Rectal smooth muscle tissue (tissue), 1 donor: ENCODE measurements around the gene CDCA3.

Experiments used
- H3K27ac ChIP-seq: one replicate; pipeline ENCODE4 v1.7.0; 2013; ENCODE audit warnings: low read depth, low read length, inconsistent platforms
- H3K27me3 ChIP-seq: one replicate; pipeline ENCODE4 v1.7.0; 2013; ENCODE audit warnings: low read length; ENCODE audit not compliant: control insufficient read depth, insufficient read depth
- H3K36me3 ChIP-seq: one replicate; pipeline ENCODE4 v1.7.0; 2013; ENCODE audit warnings: low read length; ENCODE audit not compliant: control insufficient read depth, insufficient read depth
- H3K4me1 ChIP-seq: one replicate; pipeline ENCODE4 v1.7.0; 2013; ENCODE audit warnings: low read length; ENCODE audit not compliant: control insufficient read depth, insufficient read depth
- H3K4me3 ChIP-seq: one replicate; pipeline ENCODE4 v1.7.0; 2013; ENCODE audit warnings: low read length
- H3K9ac ChIP-seq: one replicate; pipeline ENCODE4 v1.7.0; 2013; ENCODE audit warnings: low read length

Gene CDCA3

GRCh38 chr12:6843118-6843902 is 7.8 kb downstream of the CDCA3 start:
- no peaks in the 10 kb centered on the region for H3K27me3 ChIP-seq
- H3K4me3 ChIP-seq, result no peak overlapping the region
- no peak overlapping the region for H3K27ac ChIP-seq
- no peaks in the 10 kb centered on the region for H3K4me1 ChIP-seq
- no peak overlapping the region for H3K9ac ChIP-seq
- peaks cover 4% of the 10 kb centered on the region for H3K36me3 ChIP-seq

GRCh38 chr12:6842075-6842474 is 9.0 kb downstream of the CDCA3 start:
- Histone ChIP-seq H3K4me3 (no peak overlapping the region), H3K36me3 (peaks cover 9% of the 10 kb centered on the region), H3K9ac (no peak overlapping the region), H3K27me3 (no peaks in the 10 kb centered on the region), H3K4me1 (no peaks in the 10 kb centered on the region), H3K27ac (no peak overlapping the region)

GRCh38 chr12:6840761-6841515 is 10.1 kb downstream of the CDCA3 start, which contains the start of gene GNB3:
Gene GNB3 (plus strand): TSS chr12:6840925. CDS start chr12:6841288, 363 bp downstream.
- Histone ChIP-seq H3K9ac (no peak within 1 kb of the TSS), H3K27me3 (no peaks in the 10 kb centered on the region), H3K4me1 (no peaks in the 10 kb centered on the region), H3K4me3 (no peak within 1 kb of the TSS), H3K36me3 (peaks cover 11% of the 10 kb centered on the region), H3K27ac (no peak within 1 kb of the TSS)

- peaks cover 11% of the 10 kb centered on the region for H3K36me3 ChIP-seq
- no peak overlapping the region for H3K9ac ChIP-seq
- no peak overlapping the region for H3K27ac ChIP-seq
- no peaks in the 10 kb centered on the region for H3K27me3 ChIP-seq
- no peaks in the 10 kb centered on the region for H3K4me1 ChIP-seq
- no peak overlapping the region for H3K4me3 ChIP-seq
These were observed 10.8 kb downstream of the CDCA3 start for GRCh38 chr12:6840330-6840729.

GRCh38 chr12:6839482-6840201 is 11.4 kb downstream of the CDCA3 start:
- H3K27ac ChIP-seq, result no peak overlapping the region
- no peak overlapping the region for H3K9ac ChIP-seq
- no peak overlapping the region for H3K4me3 ChIP-seq
- H3K27me3 ChIP-seq, result no peaks in the 10 kb centered on the region
- peaks cover 11% of the 10 kb centered on the region for H3K36me3 ChIP-seq
- H3K4me1 ChIP-seq, result no peaks in the 10 kb centered on the region

GRCh38 chr12:6838854-6839253 is 12.2 kb downstream of the CDCA3 start:
- Histone ChIP-seq H3K4me1 (no peaks in the 10 kb centered on the region), H3K4me3 (no peak overlapping the region), H3K36me3 (peaks cover 7% of the 10 kb centered on the region), H3K27ac (no peak overlapping the region), H3K27me3 (no peaks in the 10 kb centered on the region), H3K9ac (no peak overlapping the region)

GRCh38 chr12:6837370-6838060 is 13.6 kb downstream of the CDCA3 start:
- Histone ChIP-seq H3K4me3 (no peak overlapping the region), H3K36me3 (peaks cover 7% of the 10 kb centered on the region)

GRCh38 chr12:6836851-6837250 is 14.2 kb downstream of the CDCA3 start:
- Histone ChIP-seq H3K27ac (no peak overlapping the region), H3K9ac (no peak overlapping the region), H3K4me1 (no peaks in the 10 kb centered on the region), H3K4me3 (no peak overlapping the region), H3K27me3 (no peaks in the 10 kb centered on the region), H3K36me3 (peaks cover 7% of the 10 kb centered on the region)

More at GRCh38 chr12:6837370-6838060, 13.6 kb downstream of the CDCA3 start:
- no peak overlapping the region for H3K27ac ChIP-seq
- no peaks in the 10 kb centered on the region for H3K27me3 ChIP-seq
- no peaks in the 10 kb centered on the region for H3K4me1 ChIP-seq
- no peak overlapping the region for H3K9ac ChIP-seq

GRCh38 chr12:6834873-6835272 is 16.2 kb downstream of the CDCA3 start:
- no peak overlapping the region for H3K4me3 ChIP-seq
- no peaks in the 10 kb centered on the region for H3K4me1 ChIP-seq
- H3K27me3 ChIP-seq, result no peaks in the 10 kb centered on the region
- no peak overlapping the region for H3K27ac ChIP-seq
- no peak overlapping the region for H3K9ac ChIP-seq
- H3K36me3 ChIP-seq, result peaks cover 7% of the 10 kb centered on the region

- Histone ChIP-seq H3K27me3 (no peaks in the 10 kb centered on the region), H3K9ac (no peak overlapping the region), H3K36me3 (peaks cover 7% of the 10 kb centered on the region), H3K27ac (no peak overlapping the region), H3K4me1 (no peaks in the 10 kb centered on the region), H3K4me3 (no peak overlapping the region)
These were observed 16.8 kb downstream of the CDCA3 start for GRCh38 chr12:6834254-6834653.

GRCh38 chr12:6833189-6833890 is 17.7 kb downstream of the CDCA3 start:
- H3K27me3 ChIP-seq, result no peaks in the 10 kb centered on the region
- no peak overlapping the region for H3K27ac ChIP-seq
- no peak overlapping the region for H3K9ac ChIP-seq
- H3K36me3 ChIP-seq, result peaks cover 7% of the 10 kb centered on the region
- no peaks in the 10 kb centered on the region for H3K4me1 ChIP-seq
- H3K4me3 ChIP-seq, result no peak overlapping the region
